ENCODE measurements around the gene POU6F2.

DNA sequence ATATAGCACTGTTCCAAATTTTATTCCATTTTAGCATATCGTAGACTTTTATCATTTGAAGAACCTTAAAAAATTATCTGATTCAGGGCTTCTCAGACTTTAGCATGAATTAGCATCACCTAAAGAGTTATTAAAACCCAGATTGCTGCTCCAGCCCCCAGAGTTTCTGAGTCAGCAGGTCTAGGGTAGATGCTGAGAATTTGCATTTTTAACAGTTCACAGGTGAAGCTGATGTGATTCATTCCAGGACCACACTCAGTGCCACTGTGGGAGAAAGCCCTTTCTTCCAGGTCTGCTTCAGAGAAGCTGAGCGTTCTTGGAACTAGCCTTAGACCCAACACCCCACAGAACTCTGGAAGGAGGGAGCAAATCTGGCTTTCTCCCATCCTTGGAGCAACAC is 414.4 kb downstream of the POU6F2 start:
- TF ChIP-seq CTCF (conservative IDR thresholded peaks at IDR 0.05; ENCODE audit: low read depth, low read length) (no peak), EZH2 (IDR thresholded peaks at IDR 0.05; ENCODE audit: low read length, unreplicated experiment) (no peak)

Data from PC-3 (cell line).